ES-I3 (cell line): ENCODE results near the gene FAM131A.

Source experiments
- H3K36me3 ChIP-seq: 2 replicates; pipeline ENCODE4 v1.6.1; 2013; ENCODE audit warnings: mild to moderate bottlenecking, low read length, control low read depth, moderate library complexity; ENCODE audit not compliant: insufficient read depth
- H3K4me1 ChIP-seq: 2 replicates; pipeline ENCODE4 v1.6.1; 2013; ENCODE audit warnings: mild to moderate bottlenecking, control low read depth, low read length; ENCODE audit not compliant: insufficient read depth
- H3K9ac ChIP-seq: 2 replicates; pipeline ENCODE4 v1.6.1; 2013; ENCODE audit warnings: low read depth, mild to moderate bottlenecking, low read length, moderate library complexity
- H3K9me3 ChIP-seq: 2 replicates; pipeline ENCODE4 v1.6.1; 2013; ENCODE audit warnings: mild to moderate bottlenecking, low read length, moderate library complexity; ENCODE audit not compliant: control insufficient read depth, insufficient read depth

The FAM131A gene

DNA sequence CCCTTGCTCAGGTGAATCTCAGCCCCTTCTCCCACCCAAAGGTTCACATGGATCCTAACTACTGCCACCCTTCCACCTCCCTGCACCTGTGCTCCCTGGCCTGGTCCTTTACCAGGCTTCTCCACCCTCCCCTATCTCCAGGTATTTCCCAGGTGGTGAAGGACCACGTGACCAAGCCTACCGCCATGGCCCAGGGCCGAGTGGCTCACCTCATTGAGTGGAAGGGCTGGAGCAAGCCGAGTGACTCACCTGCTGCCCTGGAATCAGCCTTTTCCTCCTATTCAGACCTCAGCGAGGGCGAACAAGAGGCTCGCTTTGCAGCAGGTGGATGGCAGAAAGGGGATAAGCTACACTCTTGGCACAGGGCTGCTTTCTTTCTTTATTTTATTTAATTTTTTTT lies 4.5 kb downstream of the FAM131A start:
- peaks cover 37% of the 10 kb centered on the region for H3K4me1 ChIP-seq
- H3K36me3 ChIP-seq = no peaks in the 10 kb centered on the region
- H3K9me3 ChIP-seq = no peaks in the 10 kb centered on the region
- no peak overlapping the region for H3K9ac ChIP-seq

DNA sequence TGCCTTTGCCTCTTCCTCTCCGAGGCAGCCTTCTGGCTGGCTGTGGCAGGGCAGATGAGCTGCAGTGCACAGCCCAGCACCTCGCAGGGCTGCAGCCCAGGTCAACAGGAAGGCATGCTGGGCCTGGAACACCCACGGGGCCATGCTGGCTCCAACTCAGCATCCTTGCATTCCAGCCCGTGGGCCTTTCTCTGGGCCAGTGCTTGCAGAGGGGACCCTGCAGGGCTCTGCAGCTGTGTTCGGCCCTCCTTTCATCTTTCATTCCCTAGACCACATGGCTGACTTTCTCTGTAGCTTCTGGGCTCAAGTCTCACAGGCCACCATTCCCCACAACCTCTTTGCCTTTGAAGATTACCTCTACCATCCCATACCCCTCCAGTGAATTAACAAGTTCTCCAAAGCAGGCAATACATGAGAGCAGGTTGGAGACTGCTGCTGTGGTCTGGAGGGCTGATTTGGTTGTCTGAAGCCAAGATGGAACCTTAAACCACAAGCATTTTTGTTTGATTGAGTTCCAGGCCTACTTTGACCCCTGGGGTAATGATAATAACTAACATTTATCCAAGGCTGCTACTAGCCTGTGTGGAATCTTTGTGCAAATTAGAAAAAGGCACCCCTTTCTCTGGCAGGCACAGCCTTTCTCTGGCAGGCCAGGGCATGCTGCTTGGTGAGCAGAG lies 5.9 kb downstream of the FAM131A start:
- Histone ChIP-seq H3K4me1 (peaks cover 28% of the 10 kb centered on the region), H3K36me3 (no peaks in the 10 kb centered on the region), H3K9ac (no peak overlapping the region), H3K9me3 (no peaks in the 10 kb centered on the region)

DNA sequence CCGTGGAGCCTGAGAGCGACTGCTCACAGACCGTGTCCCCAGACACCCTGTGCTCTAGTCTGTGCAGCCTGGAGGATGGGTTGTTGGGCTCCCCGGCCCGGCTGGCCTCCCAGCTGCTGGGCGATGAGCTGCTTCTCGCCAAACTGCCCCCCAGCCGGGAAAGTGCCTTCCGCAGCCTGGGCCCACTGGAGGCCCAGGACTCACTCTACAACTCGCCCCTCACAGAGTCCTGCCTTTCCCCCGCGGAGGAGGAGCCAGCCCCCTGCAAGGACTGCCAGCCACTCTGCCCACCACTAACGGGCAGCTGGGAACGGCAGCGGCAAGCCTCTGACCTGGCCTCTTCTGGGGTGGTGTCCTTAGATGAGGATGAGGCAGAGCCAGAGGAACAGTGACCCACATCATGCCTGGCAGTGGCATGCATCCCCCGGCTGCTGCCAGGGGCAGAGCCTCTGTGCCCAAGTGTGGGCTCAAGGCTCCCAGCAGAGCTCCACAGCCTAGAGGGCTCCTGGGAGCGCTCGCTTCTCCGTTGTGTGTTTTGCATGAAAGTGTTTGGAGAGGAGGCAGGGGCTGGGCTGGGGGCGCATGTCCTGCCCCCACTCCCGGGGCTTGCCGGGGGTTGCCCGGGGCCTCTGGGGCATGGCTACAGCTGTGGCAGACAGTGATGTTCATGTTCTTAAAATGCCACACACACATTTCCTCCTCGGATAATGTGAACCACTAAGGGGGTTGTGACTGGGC lies 7.3 kb downstream of the FAM131A start:
- H3K4me1 ChIP-seq = peaks cover 28% of the 10 kb centered on the region
- H3K36me3 ChIP-seq = no peaks in the 10 kb centered on the region
- no peaks in the 10 kb centered on the region for H3K9me3 ChIP-seq
- H3K9ac ChIP-seq = no peak overlapping the region

DNA sequence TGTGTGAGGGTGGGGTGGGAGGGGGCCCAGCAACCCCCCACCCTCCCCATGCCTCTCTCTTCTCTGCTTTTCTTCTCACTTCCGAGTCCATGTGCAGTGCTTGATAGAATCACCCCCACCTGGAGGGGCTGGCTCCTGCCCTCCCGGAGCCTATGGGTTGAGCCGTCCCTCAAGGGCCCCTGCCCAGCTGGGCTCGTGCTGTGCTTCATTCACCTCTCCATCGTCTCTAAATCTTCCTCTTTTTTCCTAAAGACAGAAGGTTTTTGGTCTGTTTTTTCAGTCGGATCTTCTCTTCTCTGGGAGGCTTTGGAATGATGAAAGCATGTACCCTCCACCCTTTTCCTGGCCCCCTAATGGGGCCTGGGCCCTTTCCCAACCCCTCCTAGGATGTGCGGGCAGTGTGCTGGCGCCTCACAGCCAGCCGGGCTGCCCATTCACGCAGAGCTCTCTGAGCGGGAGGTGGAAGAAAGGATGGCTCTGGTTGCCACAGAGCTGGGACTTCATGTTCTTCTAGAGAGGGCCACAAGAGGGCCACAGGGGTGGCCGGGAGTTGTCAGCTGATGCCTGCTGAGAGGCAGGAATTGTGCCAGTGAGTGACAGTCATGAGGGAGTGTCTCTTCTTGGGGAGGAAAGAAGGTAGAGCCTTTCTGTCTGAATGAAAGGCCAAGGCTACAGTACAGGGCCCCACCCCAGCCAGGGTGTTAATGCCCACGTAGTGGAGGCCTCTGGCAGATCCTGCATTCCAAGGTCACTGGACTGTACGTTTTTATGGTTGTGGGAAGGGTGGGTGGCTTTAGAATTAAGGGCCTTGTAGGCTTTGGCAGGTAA lies 8.1 kb downstream of the FAM131A start:
- no peaks in the 10 kb centered on the region for H3K36me3 ChIP-seq
- no peak overlapping the region for H3K9ac ChIP-seq
- H3K9me3 ChIP-seq = no peaks in the 10 kb centered on the region
- H3K4me1 ChIP-seq = peaks cover 26% of the 10 kb centered on the region

DNA sequence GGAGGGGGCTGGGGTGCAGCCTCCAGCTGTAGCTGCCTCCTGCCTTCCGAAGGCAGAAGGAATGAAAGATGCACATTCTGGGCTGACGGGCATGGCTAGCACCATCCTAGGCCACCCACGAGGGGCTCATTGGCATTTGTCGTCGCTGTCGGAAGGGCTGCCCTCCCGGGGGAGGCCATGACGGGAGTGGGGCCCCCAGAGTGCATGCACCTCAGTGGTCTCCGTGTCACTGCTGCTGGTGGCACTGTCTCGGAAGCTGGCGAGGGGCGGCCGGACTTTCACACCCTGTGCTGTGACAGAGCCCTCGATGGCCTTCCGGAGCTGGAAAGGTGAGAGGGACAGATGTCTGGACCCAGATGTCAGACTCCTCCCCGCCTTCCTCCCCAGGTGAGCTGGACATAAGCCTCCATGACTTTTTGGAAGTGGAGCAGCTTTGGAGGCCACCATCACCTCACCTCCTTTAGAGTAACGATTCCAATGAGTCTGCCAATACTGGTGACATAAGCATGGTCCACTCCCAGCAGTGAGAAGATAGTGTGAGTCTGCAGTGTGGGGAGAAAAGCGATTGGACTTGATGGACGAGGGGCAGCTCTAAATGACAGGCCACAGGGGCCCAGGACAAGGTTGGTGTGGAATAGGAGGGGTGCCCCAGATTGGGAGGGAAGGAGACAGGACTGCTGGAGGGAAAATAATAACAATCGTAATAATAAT lies 9.2 kb downstream of the FAM131A start:
- Histone ChIP-seq H3K4me1 (peaks cover 16% of the 10 kb centered on the region), H3K9me3 (no peaks in the 10 kb centered on the region), H3K36me3 (no peaks in the 10 kb centered on the region), H3K9ac (no peak overlapping the region)

DNA sequence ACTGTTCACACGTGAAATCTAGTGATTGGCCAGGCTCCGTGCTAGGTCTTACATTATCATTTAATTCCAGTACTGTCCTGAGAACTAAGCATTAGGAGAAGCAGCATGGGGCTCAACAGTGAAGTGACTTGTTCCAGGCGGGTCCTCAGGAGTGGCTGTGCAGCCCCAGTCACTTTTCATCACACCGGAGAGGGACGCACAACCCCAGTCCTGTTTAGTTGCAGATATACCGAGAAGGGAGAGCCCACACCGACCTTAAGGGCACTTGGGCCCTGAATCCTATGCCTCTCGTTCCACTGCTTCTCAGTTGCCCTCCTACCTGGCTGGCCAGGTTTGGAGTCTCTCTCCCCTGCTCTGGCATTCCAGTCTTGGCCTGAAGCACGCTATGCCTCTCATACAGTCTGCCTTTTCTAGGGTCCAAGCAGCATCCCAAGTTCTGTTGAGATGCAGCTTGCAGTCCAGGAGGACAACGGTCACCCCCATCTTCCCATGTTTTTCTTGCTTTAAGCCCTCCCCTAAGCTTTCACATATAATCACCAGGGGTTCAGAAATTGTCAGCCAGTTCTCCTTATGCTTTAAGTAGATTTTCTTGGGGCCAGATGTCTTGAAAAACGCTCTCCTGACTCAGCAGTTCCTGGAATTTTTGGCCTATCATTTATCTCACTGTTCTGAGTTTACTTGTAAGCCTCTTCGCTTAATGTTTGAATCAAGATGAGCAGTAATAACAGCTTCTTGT lies 10.1 kb downstream of the FAM131A start:
- Histone ChIP-seq H3K36me3 (no peaks in the 10 kb centered on the region), H3K9me3 (no peaks in the 10 kb centered on the region), H3K4me1 (peaks cover 14% of the 10 kb centered on the region), H3K9ac (no peak overlapping the region)

DNA sequence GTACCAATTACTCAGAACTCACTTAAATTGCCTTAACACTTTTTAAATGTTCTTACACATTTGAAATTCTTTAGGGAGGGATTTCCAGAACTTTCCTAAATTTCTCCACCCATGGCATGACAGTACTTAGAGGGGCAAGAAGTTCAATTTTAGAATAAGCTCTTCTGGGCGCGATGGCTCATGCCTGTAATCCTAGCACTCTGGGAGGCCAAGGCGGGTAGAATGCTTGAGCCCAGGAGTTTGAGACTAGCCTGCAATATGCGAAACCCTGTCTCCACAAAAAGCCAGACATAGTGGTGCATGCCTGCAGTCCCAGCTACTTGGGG lies 10.6 kb downstream of the FAM131A start:
- Histone ChIP-seq H3K9me3 (no peaks in the 10 kb centered on the region), H3K36me3 (no peaks in the 10 kb centered on the region), H3K4me1 (peaks cover 14% of the 10 kb centered on the region), H3K9ac (no peak overlapping the region)

DNA sequence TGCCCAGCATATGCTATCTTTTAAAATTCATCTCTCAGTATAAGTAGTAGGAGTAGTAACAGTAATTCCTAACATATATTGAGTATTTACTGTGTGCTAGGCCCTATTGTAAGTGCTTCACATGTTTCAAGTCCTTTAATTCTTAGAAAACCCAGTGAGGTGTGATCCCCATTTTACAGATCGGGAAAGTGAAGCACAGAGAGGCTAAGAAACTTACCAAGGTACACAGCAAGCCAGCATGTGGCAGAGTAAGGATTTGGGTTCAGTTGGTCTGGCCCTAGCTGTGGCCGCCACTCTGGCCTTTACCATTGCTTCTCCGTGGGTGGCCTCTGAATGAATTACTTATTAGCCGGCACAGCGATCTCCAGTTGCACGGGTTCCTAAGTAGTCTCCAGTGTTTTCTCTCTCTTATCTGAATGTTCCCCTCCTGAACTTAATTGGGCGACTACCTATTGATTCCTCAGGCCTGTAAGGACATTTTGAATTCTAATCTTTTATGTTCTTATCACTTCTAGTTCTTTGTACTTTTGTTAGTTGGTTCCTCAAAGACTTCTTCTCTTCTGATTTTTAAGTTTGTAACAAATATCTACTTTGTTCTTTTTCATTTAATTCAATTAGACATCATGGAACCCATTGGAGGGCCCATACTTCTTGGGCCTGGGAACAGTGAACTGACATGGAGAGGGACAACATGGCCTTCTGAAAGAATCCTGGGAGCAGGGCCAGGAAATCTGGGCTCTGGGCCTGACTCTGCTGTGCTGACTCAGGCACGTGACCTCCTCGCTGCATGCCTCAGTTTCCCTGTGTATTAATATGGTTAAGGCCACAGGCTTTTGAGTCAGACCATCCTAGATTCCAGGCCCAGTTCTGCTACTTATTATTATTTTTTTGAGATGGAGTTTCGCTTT lies 12.4 kb downstream of the FAM131A start:
- Histone ChIP-seq H3K9ac (no peak overlapping the region), H3K36me3 (no peaks in the 10 kb centered on the region), H3K4me1 (peaks cover 15% of the 10 kb centered on the region), H3K9me3 (no peaks in the 10 kb centered on the region)

DNA sequence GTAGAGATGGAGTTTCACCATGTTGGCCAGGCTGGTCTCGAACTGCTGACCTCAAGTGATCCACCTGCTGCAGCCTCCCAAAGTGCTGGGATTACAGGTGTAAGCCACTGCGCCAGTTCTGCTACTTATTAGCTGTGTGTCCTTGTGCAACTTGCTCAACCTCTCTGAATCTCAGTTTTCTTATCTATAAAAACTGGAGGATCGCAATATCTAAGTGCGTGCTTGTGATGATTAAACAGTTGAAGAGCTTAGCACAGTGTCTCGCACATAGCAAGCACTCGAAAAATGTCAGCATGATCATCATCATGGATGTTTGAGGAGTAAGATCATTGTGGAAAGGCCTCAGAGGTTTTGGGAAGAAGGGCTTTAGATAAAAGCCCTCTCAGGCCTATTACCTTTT lies 13.2 kb downstream of the FAM131A start:
- H3K36me3 ChIP-seq = no peaks in the 10 kb centered on the region
- H3K9me3 ChIP-seq = no peaks in the 10 kb centered on the region
- peaks cover 10% of the 10 kb centered on the region for H3K4me1 ChIP-seq
- H3K9ac ChIP-seq = no peak overlapping the region

DNA sequence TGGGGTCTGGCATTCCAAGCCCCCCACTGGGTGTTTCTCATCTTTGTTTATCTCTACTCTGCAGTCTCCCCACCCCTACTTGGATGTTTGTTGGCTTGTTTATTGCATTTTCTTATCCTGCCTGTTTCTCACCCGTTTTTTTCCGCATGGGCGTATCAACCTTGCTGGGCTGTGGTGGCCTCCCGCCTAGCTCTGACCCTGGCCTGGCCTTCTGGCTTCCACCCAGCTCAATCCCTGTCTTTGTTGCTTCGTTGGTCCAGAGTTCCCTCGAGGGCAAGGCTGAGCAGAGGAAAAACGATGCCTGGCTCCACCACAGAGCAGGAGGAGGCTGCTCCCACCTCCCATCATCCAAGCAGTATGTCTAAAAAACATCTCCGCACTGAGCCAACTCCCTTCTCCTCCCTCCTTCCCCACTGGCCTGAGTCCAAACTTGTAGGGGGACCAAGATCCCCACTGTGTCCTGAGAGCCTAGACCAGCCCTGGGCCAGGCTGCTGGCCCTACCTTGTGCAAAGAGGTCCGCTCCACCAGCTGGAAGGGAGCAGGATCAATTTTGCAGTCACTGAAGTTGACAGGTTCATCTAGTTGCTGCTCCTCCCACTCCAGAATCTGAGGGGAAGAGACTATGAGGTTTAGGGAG lies 14.2 kb downstream of the FAM131A start:
- Histone ChIP-seq H3K9me3 (no peaks in the 10 kb centered on the region), H3K36me3 (no peaks in the 10 kb centered on the region), H3K4me1 (peaks cover 4% of the 10 kb centered on the region), H3K9ac (no peak overlapping the region)

DNA sequence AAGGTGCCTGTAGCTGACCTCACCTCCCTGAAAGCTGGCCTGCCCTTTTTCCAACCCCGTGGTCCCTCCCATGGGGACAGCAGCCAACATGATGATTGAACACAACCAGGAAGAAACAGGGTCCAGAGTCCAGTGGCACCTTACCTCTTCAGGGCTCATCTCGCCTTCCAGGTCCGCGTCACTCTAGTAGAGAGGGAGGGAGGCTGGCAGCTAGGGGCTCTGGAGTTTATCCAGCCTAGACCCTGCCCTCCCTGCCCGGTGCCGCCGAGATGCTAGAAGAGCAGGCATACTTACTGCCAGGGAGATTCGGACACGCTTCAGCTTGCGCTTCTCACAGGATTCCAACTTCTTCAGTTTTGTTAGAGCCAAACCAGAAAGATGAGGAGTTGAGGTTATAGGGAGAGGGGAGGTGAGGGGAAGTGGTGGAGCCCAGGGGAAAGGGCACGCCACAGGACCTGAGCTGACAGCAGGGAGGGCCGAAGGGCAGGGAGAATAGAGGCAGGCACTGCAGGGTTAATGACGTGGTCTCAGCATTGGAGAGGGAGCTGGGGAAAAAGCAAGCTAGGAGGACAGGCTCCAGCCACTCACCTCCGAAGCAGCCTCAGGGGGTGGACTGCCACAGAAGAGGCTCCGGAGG lies 14.9 kb downstream of the FAM131A start:
- no peak overlapping the region for H3K9ac ChIP-seq
- H3K4me1 ChIP-seq = peaks cover 4% of the 10 kb centered on the region
- no peaks in the 10 kb centered on the region for H3K9me3 ChIP-seq
- no peaks in the 10 kb centered on the region for H3K36me3 ChIP-seq

DNA sequence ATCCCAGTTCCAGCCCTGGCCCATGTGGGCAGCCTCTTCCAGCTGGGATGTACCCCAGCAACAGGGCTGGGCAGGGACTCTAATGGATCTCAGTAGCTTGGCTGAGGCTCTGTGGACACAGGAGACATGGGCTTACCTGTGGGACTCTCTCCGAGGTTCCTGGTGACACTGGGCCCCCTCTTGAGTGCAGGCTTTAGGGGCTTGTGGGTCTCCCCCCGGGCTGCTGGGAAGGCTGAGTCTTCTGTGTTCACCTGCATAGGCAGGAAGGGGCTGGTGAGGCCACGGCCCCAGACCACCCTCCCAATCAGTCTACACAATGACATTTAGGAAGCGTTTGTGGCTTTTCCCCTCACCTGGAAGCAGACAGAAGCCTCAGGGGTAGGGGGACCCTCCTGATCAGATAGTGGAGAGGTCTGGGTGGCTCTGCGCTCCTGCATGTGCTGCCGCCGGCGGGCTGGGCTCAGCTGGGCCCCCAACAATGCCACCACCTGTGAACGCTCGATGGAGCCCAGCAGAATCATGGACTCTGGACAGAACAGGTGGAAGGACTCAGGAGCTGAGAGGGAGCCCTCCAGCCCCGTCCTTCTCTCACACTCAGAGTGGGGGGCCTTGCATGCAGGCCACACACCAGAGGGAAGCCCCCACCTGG lies 15.6 kb downstream of the FAM131A start:
- Histone ChIP-seq H3K4me1 (peaks cover 4% of the 10 kb centered on the region), H3K9ac (no peak overlapping the region), H3K36me3 (no peaks in the 10 kb centered on the region), H3K9me3 (no peaks in the 10 kb centered on the region)
